BE2C (cell line): ENCODE results near the gene WDR19.
A peak's percentile ranks its signal among the peaks of the same experiment; 100 is the strongest.
"Not testable (repeated sequence)": the region's sequence is repeated elsewhere in the genome, so short reads cannot be mapped to it uniquely, and the experiment has no call there.

ENCODE experiments used
- DNase-seq: peaks from one replicate; pipeline ENCODE4 v3.0.0-alpha.2; 2020
- H3K27me3 ChIP-seq: fragments of 250-450 bp; sonication (Bioruptor Pico); 2 replicates; pipeline ENCODE4 v1.5.1; 2020; ENCODE audit warnings: mild to moderate bottlenecking
- H3K36me3 ChIP-seq: fragments of 250-450 bp; sonication (Bioruptor Pico); 2 replicates; pipeline ENCODE4 v1.5.1; 2020; ENCODE audit warnings: mild to moderate bottlenecking
- H3K4me1 ChIP-seq: fragments of 250-450 bp; sonication (Bioruptor Pico); 2 replicates; pipeline ENCODE4 v1.5.1; 2020
- H3K4me3 ChIP-seq: 2 replicates; pipeline ENCODE4 v1.5.1; 2011; ENCODE audit warnings: low read depth, low read length
- H3K9me3 ChIP-seq: fragments of 250-450 bp; sonication (Bioruptor Pico); 2 replicates; pipeline ENCODE4 v1.5.1; 2020
- TF ChIP-seq, protein P1 (sequence below): IDR thresholded peaks from 2 replicates; pipeline ENCODE4 v1.5.1; 2012; ENCODE audit warnings: mild to moderate bottlenecking, low read depth, low read length

WDR19 gene

DNA sequence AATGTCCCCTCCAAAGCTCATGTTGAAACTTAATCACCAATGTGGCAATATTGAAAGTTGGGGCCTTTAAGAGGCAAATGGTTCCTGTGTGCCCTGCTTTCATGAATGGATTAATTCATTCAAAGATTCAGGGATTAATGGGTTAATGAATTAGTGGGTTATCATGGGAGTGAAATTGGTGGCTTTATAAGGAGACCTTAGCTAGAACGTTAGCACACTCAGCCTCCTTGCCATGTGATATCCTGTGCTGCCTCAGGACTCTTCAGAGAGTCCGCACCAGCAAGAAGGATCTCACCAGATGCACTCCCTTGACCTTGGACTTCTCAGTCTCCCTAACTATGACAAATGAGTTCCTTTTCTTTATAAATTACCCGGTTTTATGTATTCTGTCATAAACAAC, 2.6 kb upstream of the WDR19 start:
- Histone ChIP-seq H3K4me3 (no peak overlapping the region), H3K4me1 (no peaks in the 10 kb centered on the region)
- no peak for DNase-seq

DNA sequence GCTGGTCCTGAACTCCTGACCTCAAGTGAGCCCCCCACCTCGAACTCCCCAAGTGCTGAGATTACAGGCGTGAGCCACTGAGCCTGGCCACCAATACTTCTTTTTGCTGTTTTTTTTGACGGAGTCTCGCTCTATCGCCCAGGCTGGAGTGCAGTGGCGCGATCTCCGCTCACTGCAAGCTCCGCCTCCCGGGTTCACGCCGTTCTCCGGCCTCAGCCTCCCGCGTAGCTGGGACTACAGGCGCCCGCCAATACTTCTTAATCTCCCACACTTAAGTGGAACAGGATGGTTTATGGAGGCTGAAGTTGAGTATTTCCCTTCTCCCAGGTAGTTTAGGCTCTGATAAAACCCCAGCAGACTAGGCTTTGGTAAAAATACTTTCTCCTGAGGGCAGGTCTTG, 1.7 kb upstream of the WDR19 start:
- H3K27me3 ChIP-seq, H3K4me3 ChIP-seq, H3K36me3 ChIP-seq, DNase-seq, H3K4me1 ChIP-seq, H3K9me3 ChIP-seq: not testable (repeated sequence)

More for the DNA sequence above, 2.6 kb upstream of the WDR19 start:
- TF ChIP-seq, protein P1, sequence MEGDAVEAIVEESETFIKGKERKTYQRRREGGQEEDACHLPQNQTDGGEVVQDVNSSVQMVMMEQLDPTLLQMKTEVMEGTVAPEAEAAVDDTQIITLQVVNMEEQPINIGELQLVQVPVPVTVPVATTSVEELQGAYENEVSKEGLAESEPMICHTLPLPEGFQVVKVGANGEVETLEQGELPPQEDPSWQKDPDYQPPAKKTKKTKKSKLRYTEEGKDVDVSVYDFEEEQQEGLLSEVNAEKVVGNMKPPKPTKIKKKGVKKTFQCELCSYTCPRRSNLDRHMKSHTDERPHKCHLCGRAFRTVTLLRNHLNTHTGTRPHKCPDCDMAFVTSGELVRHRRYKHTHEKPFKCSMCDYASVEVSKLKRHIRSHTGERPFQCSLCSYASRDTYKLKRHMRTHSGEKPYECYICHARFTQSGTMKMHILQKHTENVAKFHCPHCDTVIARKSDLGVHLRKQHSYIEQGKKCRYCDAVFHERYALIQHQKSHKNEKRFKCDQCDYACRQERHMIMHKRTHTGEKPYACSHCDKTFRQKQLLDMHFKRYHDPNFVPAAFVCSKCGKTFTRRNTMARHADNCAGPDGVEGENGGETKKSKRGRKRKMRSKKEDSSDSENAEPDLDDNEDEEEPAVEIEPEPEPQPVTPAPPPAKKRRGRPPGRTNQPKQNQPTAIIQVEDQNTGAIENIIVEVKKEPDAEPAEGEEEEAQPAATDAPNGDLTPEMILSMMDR = no peak
- Histone ChIP-seq H3K36me3 (no peaks in the 10 kb centered on the region), H3K27me3 (0 out of 2 replicates have a peak, but pooled peaks cover 2% of the 10 kb centered on the region), H3K9me3 (no peaks in the 10 kb centered on the region)

GRCh38 chr4:39181520-39181904, 817 bp upstream of the WDR19 start:
- no peaks in the 10 kb centered on the region for H3K9me3 ChIP-seq
- no peak for DNase-seq
- H3K4me3 ChIP-seq = peak overlapping the region; percentile 65
- TF ChIP-seq, protein P1 = no peak
- no peaks in the 10 kb centered on the region for H3K36me3 ChIP-seq
- no peaks in the 10 kb centered on the region for H3K27me3 ChIP-seq
- H3K4me1 ChIP-seq = no peaks in the 10 kb centered on the region

GRCh38 chr4:39201963-39202362, 19.6 kb downstream of the WDR19 start:
- Histone ChIP-seq H3K36me3 (no peaks in the 10 kb centered on the region; the same call in 1 of the 2 replicates), H3K9me3 (no peaks in the 10 kb centered on the region), H3K4me3 (no peak overlapping the region), H3K4me1 (no peaks in the 10 kb centered on the region; the same call in 1 of the 2 replicates), H3K27me3 (no peaks in the 10 kb centered on the region)
- TF ChIP-seq, protein P1 = no peak
- no peak for DNase-seq

DNA sequence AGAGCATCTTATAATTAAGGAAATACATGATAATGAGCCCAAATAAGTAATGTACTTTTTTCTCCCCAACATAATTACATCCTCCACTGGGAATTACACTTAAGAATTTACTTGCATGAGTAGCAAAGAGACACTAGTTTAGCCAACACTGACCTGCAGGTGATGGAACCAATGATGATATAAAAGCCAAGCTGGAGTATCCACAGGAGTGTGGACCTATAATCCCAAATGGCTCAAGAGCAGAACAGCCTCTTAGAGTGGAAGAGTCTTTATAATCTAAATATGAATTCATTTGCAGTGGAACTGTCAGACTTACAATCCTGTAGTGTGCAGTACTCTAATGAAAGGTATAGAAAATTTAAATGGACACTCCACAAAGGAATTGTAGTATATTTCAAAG, 22.2 kb downstream of the WDR19 start:
- Histone ChIP-seq H3K27me3 (no peaks in the 10 kb centered on the region), H3K4me1 (no peaks in the 10 kb centered on the region; the same call in 1 of the 2 replicates), H3K4me3 (no peak overlapping the region), H3K36me3 (peaks cover 8% of the 10 kb centered on the region; the same call in 1 of the 2 replicates), H3K9me3 (no peaks in the 10 kb centered on the region)
- DNase-seq = no peak
- TF ChIP-seq, protein P1 = no peak

- TF ChIP-seq, protein P1 = no peak
- no peak for DNase-seq
- H3K4me3 ChIP-seq = no peak overlapping the region
- H3K4me1 ChIP-seq = no peaks in the 10 kb centered on the region; the same call in 1 of the 2 replicates
- H3K27me3 ChIP-seq = no peaks in the 10 kb centered on the region
- H3K9me3 ChIP-seq = no peaks in the 10 kb centered on the region
- H3K36me3 ChIP-seq = peaks cover 8% of the 10 kb centered on the region; the same call in 1 of the 2 replicates
Measured at GRCh38 chr4:39205000-39205399, 22.7 kb downstream of the WDR19 start.

- TF ChIP-seq, protein P1 = no peak
- Histone ChIP-seq H3K4me1 (no peaks in the 10 kb centered on the region; the same call in 1 of the 2 replicates), H3K27me3 (no peaks in the 10 kb centered on the region), H3K9me3 (no peaks in the 10 kb centered on the region), H3K4me3 (no peak overlapping the region), H3K36me3 (peaks cover 8% of the 10 kb centered on the region; the same call in 1 of the 2 replicates)
- DNase-seq = no peak
Measured at GRCh38 chr4:39205476-39205875, 23.1 kb downstream of the WDR19 start.
